Muscle layer of colon (tissue), 2 donors: ENCODE results near the gene ZMIZ1.

Experiments
- H3K27ac ChIP-seq: one replicate; pipeline ENCODE4 v1.7.0; 2013; ENCODE audit warnings: low read depth, mild to moderate bottlenecking, low read length, moderate library complexity
- H3K27me3 ChIP-seq, 2 donors: one replicate each; pipeline ENCODE4 v1.7.0; 2013; ENCODE audit warnings: low read length in 2 of 2, mild to moderate bottlenecking in 2 of 2; ENCODE audit not compliant: insufficient read depth in 2 of 2, control insufficient read depth in 1 of 2
- H3K36me3 ChIP-seq: one replicate; pipeline ENCODE4 v1.7.0; 2013; ENCODE audit warnings: mild to moderate bottlenecking, low read length; ENCODE audit not compliant: insufficient read depth
- H3K4me1 ChIP-seq: one replicate; pipeline ENCODE4 v1.7.0; 2013; ENCODE audit warnings: mild to moderate bottlenecking, low read length; ENCODE audit not compliant: insufficient read depth
- H3K4me3 ChIP-seq, 2 donors: one replicate each; pipeline ENCODE4 v1.7.0; 2013; ENCODE audit warnings: low read length in 2 of 2, low read depth in 1 of 2, mild to moderate bottlenecking in 1 of 2, moderate library complexity in 1 of 2
- H3K9ac ChIP-seq: one replicate; pipeline ENCODE4 v1.7.0; 2013; ENCODE audit warnings: low read length
- H3K9me3 ChIP-seq: one replicate; pipeline ENCODE4 v1.7.0; 2013; ENCODE audit warnings: mild to moderate bottlenecking, low read length
- donor health status: abdominal sarcoma.
- donor health status: Adenocarcinoma of cecum.

The ZMIZ1 gene, protein sequence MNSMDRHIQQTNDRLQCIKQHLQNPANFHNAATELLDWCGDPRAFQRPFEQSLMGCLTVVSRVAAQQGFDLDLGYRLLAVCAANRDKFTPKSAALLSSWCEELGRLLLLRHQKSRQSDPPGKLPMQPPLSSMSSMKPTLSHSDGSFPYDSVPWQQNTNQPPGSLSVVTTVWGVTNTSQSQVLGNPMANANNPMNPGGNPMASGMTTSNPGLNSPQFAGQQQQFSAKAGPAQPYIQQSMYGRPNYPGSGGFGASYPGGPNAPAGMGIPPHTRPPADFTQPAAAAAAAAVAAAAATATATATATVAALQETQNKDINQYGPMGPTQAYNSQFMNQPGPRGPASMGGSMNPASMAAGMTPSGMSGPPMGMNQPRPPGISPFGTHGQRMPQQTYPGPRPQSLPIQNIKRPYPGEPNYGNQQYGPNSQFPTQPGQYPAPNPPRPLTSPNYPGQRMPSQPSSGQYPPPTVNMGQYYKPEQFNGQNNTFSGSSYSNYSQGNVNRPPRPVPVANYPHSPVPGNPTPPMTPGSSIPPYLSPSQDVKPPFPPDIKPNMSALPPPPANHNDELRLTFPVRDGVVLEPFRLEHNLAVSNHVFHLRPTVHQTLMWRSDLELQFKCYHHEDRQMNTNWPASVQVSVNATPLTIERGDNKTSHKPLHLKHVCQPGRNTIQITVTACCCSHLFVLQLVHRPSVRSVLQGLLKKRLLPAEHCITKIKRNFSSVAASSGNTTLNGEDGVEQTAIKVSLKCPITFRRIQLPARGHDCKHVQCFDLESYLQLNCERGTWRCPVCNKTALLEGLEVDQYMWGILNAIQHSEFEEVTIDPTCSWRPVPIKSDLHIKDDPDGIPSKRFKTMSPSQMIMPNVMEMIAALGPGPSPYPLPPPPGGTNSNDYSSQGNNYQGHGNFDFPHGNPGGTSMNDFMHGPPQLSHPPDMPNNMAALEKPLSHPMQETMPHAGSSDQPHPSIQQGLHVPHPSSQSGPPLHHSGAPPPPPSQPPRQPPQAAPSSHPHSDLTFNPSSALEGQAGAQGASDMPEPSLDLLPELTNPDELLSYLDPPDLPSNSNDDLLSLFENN

DNA sequence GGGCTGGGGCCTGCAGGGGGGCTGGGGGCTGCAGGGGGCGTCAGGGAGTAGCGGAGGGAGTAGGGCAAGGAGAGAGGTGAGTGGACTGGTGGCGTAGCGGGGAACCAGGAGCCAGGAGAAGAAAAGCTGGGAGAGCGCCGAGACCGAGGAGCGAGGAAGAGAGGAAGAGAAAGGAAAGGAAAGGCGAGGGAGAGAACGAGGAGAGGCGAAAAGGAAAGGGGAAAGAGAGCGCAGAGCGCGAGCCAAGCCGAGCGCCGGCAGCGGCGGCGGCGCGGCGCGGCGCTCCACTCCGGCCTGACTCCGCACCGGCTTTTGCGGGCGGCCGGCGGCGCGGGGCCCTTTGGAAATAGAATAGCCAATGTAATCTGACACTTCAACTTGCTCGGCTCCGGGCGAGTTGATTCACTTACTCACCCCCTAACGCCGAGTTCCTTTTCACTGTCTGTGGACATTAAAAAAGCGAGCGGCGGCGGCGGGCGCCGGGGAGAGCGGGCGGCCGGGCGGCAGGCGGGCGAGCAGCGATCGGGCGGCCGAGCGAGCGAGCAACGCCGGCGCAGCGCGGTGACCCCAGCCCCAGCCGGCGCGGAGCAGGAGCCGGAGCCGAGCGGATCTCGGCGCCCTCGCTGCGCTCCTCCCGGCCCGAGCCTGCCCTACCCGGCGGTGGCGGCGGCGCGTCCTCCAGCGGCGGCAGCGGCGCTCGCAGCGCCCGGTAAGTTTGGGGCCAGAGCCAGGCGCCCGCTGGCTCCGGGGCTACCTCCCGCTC lies at the start of gene ZMIZ1:
ZMIZ1 (plus strand) TSS at position 405 of the 763 bp plus-strand sequence. CDS start 132,667 bp downstream, outside the sequence.
- peaks cover 29% of the 10 kb centered on the region for H3K4me1 ChIP-seq
- H3K27ac ChIP-seq: peak within 1 kb of the TSS; percentile 98
- H3K9me3 ChIP-seq: no peaks in the 10 kb centered on the region
- peak within 1 kb of the TSS; percentile 88 to 92 for H3K4me3 ChIP-seq
- peak within 1 kb of the TSS; percentile 87 for H3K9ac ChIP-seq
- H3K27me3 ChIP-seq: no peaks in the 10 kb centered on the region
- H3K36me3 ChIP-seq: no peaks in the 10 kb centered on the region

DNA sequence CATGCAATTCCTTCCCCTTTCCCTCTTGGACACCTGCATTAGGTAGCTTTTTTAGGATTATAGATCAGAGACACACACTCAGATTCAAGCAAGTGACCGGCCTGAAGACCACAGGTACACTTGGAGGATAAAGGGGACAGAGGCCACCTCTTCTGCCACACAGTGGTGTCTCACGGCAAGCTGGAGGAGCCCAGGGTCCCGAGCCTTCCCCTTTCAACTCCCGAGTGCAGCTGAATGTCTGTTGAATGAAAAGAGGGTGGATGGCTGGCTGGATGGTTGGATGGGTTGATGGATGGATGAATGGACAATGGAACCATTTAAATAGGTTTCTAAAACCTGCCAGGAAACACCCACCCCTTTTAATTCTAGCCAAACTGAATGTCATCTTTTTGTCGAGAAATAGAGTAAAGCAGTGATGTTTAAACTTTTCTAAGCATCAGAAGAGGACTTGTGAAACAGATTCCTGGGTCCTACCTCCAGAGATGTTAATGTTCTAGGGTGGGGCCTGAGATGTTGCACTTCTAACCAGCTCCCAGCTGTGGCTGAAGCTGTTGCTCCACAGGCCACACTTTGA lies 49.2 kb upstream of the ZMIZ1 start:
- Histone ChIP-seq H3K27ac (no peak overlapping the region), H3K9ac (no peak overlapping the region), H3K4me3 (no peak overlapping the region), H3K9me3 (no peaks in the 10 kb centered on the region), H3K4me1 (peaks cover 3% of the 10 kb centered on the region), H3K27me3 (no peaks in the 10 kb centered on the region), H3K36me3 (no peaks in the 10 kb centered on the region)

DNA sequence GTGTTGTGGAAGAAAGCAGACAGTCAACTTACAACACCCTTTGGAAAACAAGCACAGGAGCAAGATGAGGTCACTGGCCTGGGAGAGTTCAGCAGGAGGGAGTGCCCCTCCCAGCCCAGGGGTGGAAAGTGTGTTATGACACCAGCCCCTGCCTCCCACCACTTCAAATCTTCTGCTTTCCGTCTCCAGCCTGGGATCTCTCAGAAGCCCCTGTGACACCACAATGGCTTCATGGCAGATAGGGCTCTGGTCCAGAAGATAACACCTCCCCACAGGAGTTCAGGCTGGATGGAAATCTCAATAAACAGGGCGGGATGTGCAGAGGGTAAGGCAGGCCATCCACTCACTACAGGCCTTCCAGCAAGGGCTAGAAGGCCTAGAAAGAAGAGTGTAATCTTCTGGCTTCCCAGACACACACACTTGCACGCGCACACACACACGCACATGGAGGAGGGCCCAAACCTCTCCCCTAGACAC lies 48.7 kb upstream of the ZMIZ1 start:
- Histone ChIP-seq H3K27me3 (no peaks in the 10 kb centered on the region), H3K9me3 (no peaks in the 10 kb centered on the region), H3K27ac (no peak overlapping the region), H3K4me1 (peaks cover 8% of the 10 kb centered on the region), H3K9ac (no peak overlapping the region), H3K36me3 (no peaks in the 10 kb centered on the region), H3K4me3 (no peak overlapping the region)

DNA sequence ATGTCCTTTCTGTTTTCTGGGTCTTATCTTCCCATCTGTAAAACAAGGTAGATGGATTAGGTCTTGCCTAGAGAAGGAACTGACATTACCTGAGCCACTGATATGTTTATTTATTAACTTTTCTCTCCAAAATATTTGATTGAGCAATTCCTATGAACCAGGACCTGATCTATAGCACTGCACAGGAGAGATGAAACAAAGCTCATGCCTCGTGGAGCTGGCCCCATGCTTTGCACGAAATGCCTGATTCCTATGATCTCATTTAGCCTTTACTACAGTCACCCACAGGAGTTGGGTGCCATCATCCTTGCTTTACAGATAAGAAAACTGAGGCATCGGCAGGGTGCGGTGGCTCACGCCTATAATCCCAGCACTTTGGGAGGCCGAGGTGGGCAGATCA lies 48.2 kb upstream of the ZMIZ1 start:
- no peaks in the 10 kb centered on the region for H3K9me3 ChIP-seq
- no peak overlapping the region for H3K27ac ChIP-seq
- H3K36me3 ChIP-seq: no peaks in the 10 kb centered on the region
- no peak overlapping the region for H3K4me3 ChIP-seq
- H3K27me3 ChIP-seq: no peaks in the 10 kb centered on the region
- no peak overlapping the region for H3K9ac ChIP-seq
- H3K4me1 ChIP-seq: peaks cover 14% of the 10 kb centered on the region

DNA sequence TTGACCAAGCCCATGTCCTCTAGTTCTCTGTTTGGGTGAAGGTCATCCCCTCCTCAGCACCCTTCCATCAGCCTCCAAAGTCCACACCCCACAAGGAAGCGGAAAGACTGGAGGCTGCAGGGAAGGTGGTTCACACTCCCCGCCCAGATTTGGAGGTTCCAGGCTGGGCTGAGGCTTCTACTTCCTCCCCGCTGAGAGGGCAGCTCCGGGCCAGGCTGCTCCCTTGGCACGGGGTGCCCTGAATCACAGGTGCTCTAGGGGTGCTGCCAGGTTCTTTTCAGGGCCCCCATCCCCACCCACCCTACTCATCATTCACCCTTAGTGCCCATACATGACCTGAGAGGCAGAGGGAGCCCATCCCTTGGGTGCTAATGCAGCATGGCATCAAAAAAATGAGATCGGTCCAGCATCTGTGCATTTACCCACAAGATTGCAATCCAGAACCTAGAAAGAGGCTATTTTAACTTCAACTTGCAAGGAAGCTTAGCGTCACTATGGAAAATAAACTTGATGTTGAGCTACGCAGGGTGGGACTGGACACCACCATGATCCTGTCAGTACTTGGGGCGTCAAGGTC lies 47.3 kb upstream of the ZMIZ1 start:
- Histone ChIP-seq H3K4me3 (no peak overlapping the region), H3K27me3 (no peaks in the 10 kb centered on the region), H3K27ac (no peak overlapping the region), H3K36me3 (no peaks in the 10 kb centered on the region), H3K4me1 (peaks cover 17% of the 10 kb centered on the region), H3K9me3 (no peaks in the 10 kb centered on the region), H3K9ac (no peak overlapping the region)

DNA sequence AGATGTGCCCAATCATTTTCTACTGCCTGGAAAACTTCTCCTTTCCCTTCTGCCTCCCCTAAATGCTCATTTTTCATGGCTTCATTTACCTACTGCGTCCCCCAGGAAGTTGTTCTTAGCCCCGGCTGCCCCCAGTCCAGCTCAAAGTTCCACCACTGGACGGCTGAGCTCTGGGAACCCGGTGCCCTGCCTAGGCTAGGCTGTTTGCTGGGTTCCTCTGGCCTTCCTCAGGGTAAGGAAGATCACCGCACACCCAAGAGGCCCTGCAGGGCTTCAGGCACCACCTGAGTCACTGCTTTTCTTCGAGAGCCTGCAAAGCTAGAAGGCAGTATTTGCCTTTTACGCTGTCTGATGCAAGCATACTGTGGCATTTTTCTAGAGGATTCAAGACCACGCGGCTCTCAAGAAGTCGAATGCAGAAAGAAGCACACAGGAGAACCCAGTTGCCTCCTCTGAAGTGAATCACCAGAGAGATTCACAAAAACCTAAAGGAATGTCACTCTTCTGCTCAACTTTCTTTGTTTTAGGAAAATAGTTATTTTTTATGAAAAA lies 46.7 kb upstream of the ZMIZ1 start:
- no peaks in the 10 kb centered on the region for H3K9me3 ChIP-seq
- H3K4me1 ChIP-seq: peaks cover 17% of the 10 kb centered on the region
- H3K27ac ChIP-seq: no peak overlapping the region
- no peaks in the 10 kb centered on the region for H3K27me3 ChIP-seq
- no peak overlapping the region for H3K4me3 ChIP-seq
- no peak overlapping the region for H3K9ac ChIP-seq
- H3K36me3 ChIP-seq: no peaks in the 10 kb centered on the region

DNA sequence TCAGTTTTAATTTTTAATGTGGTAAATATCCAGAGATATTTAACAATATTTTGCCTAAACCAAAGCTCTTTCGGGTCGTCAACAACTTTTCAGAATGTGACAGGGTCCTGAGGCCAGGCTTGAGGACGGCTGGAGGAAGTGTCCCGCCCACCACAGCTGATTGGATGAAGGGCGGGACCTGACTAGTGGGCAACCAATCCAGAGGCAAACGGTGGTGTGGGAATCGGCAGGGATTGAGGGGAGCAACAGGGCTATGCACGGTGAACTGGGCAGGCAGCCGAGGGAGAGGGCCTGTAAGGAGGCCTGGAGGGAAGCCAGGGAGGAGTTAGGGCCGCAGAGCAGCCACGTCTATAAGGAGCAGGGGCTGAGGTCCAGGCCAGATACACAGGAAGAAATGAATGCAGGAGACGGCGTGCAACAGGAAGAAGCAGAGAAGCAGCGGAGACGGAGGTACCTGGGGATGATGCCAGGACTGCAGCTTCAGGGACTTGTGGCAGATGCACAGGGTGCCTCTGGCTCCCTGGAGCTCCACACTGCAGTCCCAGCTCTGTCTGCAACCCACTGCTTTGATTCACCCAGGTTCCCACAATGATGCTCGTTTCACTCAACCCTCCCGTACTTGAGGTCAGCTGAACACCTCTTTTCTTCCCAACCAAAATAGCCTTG lies 46.1 kb upstream of the ZMIZ1 start:
- no peak overlapping the region for H3K27ac ChIP-seq
- H3K4me1 ChIP-seq: peaks cover 17% of the 10 kb centered on the region
- H3K9ac ChIP-seq: no peak overlapping the region
- H3K4me3 ChIP-seq: no peak overlapping the region
- no peaks in the 10 kb centered on the region for H3K27me3 ChIP-seq
- H3K36me3 ChIP-seq: no peaks in the 10 kb centered on the region
- no peaks in the 10 kb centered on the region for H3K9me3 ChIP-seq

DNA sequence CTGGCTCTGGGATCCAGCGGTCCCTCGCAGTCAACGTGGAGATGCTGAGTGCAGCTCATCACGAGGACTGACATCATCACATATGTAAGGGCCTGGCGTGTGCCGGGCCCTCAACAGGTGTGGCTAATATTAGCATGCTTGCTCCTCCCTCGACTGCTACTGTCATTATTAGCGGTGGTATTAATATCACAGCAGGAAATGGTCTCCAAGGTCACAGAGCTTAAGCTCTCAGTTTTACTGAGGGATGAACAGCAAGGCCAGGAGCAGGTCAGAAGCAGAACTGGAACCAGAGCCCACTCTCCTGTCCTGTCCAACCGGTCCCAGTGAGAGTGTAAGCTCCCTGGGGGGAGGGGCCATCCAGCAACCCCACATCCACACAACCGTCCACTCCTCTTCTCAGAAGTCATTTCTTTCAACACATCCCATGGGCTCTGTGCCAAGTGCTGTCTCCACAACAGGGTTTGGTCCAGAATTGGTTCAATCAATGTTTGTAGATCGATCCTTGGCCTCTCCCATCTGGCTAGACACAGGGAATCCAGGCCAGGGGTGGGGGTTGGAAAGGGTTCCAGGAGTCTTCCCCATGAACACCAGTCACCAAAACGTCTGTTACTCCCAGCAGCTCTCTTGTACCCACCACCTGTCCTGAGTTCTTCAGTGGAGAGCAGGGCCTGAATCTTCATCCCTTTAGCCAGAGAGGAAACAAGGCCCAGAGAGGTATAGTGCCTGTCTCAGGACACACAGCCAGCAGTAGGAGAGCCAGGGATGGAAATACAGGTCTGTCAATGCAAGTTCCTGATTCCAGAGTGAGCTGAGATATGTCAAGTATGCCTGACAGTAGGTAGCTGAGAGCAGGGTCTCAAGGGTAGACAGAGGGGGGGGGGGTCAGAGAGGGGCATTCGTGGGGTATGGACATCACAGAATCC lies 45.3 kb upstream of the ZMIZ1 start:
- H3K4me1 ChIP-seq: peaks cover 17% of the 10 kb centered on the region
- H3K27ac ChIP-seq: no peak overlapping the region
- H3K9ac ChIP-seq: no peak overlapping the region
- no peak overlapping the region for H3K4me3 ChIP-seq
- no peaks in the 10 kb centered on the region for H3K36me3 ChIP-seq
- no peaks in the 10 kb centered on the region for H3K9me3 ChIP-seq
- H3K27me3 ChIP-seq: no peaks in the 10 kb centered on the region

DNA sequence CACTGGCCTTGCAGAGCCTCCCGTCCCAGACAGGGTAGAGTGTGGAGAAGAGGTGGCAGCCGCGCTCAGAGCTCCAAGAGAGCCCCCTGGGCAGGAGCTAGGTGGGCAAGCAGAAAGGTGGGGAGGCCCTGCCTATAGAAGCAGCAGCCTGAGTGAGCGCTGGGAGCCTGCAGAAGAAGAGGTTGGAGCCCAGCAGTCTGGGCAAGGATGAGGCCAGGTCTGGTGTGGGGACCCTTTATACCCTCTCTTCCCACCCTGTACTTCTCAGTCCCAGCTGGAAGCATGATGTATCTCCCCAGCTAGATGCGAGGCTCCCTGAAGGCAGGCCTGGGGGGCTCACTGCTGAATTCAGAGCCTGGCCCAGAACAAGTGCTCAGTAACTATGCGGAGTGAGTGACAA lies 44.5 kb upstream of the ZMIZ1 start:
- H3K4me1 ChIP-seq: peaks cover 17% of the 10 kb centered on the region
- H3K36me3 ChIP-seq: no peaks in the 10 kb centered on the region
- H3K27me3 ChIP-seq: no peaks in the 10 kb centered on the region
- H3K4me3 ChIP-seq: no peak overlapping the region
- no peak overlapping the region for H3K9ac ChIP-seq
- H3K9me3 ChIP-seq: no peaks in the 10 kb centered on the region
- H3K27ac ChIP-seq: peak overlapping the region; percentile 35
